ENCODE results near the gene STAT4.

STAT4 gene

GRCh38 chr2:191176305-191176704, 25.5 kb upstream of the STAT4 start:
- no peak for DNase-seq (ENCODE audit: low spot score)

- DNase-seq (ENCODE audit: low spot score) = no peak
These were observed 23.6 kb upstream of the STAT4 start for GRCh38 chr2:191174442-191174841.

- DNase-seq (ENCODE audit: low spot score) = no peak
These were observed 22.4 kb upstream of the STAT4 start for GRCh38 chr2:191173206-191173605.

GRCh38 chr2:191171708-191172355, 21.0 kb upstream of the STAT4 start:
- DNase-seq (ENCODE audit: low spot score) = peak; percentile 49

- DNase-seq (ENCODE audit: low spot score) = no peak
These were observed 20.5 kb upstream of the STAT4 start for GRCh38 chr2:191171286-191171685.

GRCh38 chr2:191170773-191171172, 20.0 kb upstream of the STAT4 start:
- no peak for DNase-seq (ENCODE audit: low spot score)

GRCh38 chr2:191170301-191170636, 19.5 kb upstream of the STAT4 start:
- no peak for DNase-seq (ENCODE audit: low spot score)

GRCh38 chr2:191169456-191170300, 18.9 kb upstream of the STAT4 start:
- DNase-seq (ENCODE audit: low spot score) = no peak

- no peak for DNase-seq (ENCODE audit: low spot score)
These were observed 17.0 kb upstream of the STAT4 start for GRCh38 chr2:191167766-191168165.

GRCh38 chr2:191166756-191167445, 16.1 kb upstream of the STAT4 start:
- DNase-seq (ENCODE audit: low spot score) = no peak

GRCh38 chr2:191166111-191166755, 15.4 kb upstream of the STAT4 start:
- no peak for DNase-seq (ENCODE audit: low spot score)

- peak; percentile 41 for DNase-seq (ENCODE audit: low spot score)
These were observed 14.4 kb upstream of the STAT4 start for GRCh38 chr2:191165176-191165643.

- no peak for DNase-seq (ENCODE audit: low spot score)
These were observed 8.0 kb upstream of the STAT4 start for GRCh38 chr2:191158747-191159146.

GRCh38 chr2:191158193-191158592, 7.4 kb upstream of the STAT4 start:
- no peak for DNase-seq (ENCODE audit: low spot score)

GRCh38 chr2:191155608-191156071, 4.8 kb upstream of the STAT4 start:
- peak; percentile 50 for DNase-seq (ENCODE audit: low spot score)

- no peak for DNase-seq (ENCODE audit: low spot score)
These were observed 2.9 kb upstream of the STAT4 start for GRCh38 chr2:191153716-191154115.

GRCh38 chr2:191152482-191153240, 1.9 kb upstream of the STAT4 start:
- no peak for DNase-seq (ENCODE audit: low spot score)

GRCh38 chr2:191151331-191151730, 537 bp upstream of the STAT4 start:
- DNase-seq (ENCODE audit: low spot score) = no peak

- DNase-seq (ENCODE audit: low spot score) = no peak
These were observed 579 bp downstream of the STAT4 start for GRCh38 chr2:191150230-191150599.

- no peak for DNase-seq (ENCODE audit: low spot score)
These were observed 1.4 kb downstream of the STAT4 start for GRCh38 chr2:191149391-191149790.

- no peak for DNase-seq (ENCODE audit: low spot score)
These were observed 2.0 kb downstream of the STAT4 start for GRCh38 chr2:191148791-191149190.

- DNase-seq (ENCODE audit: low spot score) = no peak
These were observed 2.5 kb downstream of the STAT4 start for GRCh38 chr2:191148281-191148680.
